GM18511 (cell line): ENCODE measurements around the gene PSMD5.

ENCODE experiments used
- ATAC-seq: cut with Tn5 transposase; IDR thresholded peaks from one replicate; pipeline ENCODE4 v1.9.1; 2021; ENCODE audit warnings: mild to moderate bottlenecking, moderate library complexity; ENCODE audit not compliant: unreplicated experiment

The PSMD5 gene

GRCh38 chr9:120875643-120875953 lies 32.9 kb upstream of the PSMD5 start:
- ATAC-seq = no peak

GRCh38 chr9:120875195-120875565 lies 32.5 kb upstream of the PSMD5 start:
- ATAC-seq = no peak

DNA sequence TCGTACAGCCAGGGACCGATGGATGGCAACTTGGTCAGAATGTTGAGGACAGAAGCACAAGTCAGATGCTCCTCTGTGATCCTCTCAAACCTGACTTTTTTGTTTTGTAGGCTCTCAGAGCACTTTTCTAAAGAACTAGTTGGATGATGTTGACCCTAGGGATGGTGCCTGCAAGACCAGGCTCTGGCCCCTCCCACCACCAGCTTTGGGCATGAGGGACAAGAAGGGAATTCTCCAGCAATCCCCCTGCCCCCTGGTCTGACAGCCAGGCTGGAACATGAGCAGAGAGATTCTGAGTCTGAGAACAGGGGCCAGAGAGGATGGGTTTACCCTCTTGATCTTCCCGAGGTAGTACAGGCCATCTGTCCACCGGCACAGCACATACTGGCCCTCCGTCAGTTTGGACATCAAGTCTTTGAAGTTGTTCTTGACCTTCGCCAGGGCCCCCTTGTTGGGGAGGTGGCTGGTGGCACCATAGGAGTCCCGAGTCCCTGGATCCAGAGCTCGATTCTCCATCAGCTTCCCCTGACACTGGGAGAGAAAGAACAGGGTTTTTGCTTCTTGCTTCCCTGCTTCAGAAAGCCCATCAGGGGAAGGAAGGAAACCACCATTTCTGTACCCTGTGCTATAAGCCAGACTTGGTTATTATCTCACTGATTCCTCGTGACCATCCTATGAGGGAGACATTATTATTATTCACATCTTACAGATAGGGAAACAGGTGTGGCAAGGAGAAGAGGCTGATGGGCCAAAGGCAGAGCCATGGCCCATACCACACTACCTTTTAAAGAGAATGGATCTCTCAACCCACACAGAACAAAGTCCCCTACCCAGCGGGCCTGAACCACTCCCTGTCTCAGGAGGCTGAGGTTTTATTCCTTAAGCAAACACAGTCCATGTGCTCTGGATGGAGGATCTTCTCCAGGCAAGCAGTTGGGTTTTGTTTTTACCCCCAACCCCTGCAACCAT lies 31.8 kb upstream of the PSMD5 start:
- ATAC-seq = no peak

- ATAC-seq = no peak
Measured at GRCh38 chr9:120873512-120873911, 30.8 kb upstream of the PSMD5 start.

DNA sequence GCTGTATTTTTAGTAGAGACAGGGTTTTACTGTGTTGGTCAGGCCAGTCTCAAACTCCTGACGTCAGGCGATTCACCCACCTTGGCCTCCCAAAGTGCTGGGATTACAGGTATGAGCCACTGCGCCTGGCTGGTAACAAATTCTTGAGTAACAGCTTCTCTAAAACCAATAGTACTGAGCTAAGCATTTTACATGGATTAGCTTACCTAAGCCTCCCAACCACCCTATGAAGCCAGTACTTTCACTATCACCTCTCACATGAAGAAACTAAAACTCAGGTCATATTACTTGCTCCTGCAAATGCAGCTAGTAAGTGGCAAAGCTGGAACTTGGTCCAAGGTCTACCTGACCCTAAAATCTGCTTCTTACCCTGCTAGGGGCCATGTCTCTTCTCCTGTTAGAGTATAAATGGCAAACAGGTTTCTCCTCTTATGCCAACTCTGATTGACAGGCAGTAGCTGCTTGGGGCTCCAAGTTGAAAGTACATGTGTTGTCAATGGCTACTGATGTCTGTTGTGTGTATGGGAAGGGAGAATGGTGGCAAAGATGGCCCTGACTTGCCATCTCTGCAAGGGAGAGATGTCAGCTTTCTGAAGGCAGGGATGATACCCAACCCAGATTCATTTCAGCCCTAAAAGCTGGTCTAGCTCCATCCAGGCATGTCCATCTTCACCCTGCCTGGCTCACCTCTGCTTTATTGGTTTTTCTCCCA lies 30.2 kb upstream of the PSMD5 start:
- ATAC-seq = no peak

DNA sequence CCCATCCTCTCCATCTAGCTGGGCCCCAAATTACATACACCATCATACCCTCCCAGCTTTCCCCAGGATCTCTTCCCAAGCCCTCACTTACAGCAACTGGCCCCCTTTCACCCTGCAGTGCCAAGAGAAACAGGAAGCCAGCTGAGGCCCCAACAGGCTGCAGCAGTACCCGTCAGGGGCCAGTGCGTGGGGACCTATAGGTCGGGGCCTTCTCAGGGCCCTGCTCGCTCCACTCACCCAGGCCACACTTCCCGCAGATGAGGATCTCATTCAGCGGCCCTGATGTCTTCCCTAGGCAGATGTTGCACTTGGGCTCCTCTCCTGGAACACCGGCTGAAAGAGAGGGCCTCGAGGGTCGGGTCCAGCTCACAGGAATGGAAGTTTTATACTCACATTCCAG lies 27.5 kb upstream of the PSMD5 start:
- ATAC-seq = no peak

GRCh38 chr9:120869726-120870125 lies 27.0 kb upstream of the PSMD5 start:
- no peak for ATAC-seq

- no peak for ATAC-seq
Measured at GRCh38 chr9:120869360-120869687, 26.6 kb upstream of the PSMD5 start.

- peak; percentile 86 for ATAC-seq
Measured at GRCh38 chr9:120868676-120869359, 26.1 kb upstream of the PSMD5 start.

GRCh38 chr9:120868339-120868675 lies 25.6 kb upstream of the PSMD5 start:
- ATAC-seq = no peak

DNA sequence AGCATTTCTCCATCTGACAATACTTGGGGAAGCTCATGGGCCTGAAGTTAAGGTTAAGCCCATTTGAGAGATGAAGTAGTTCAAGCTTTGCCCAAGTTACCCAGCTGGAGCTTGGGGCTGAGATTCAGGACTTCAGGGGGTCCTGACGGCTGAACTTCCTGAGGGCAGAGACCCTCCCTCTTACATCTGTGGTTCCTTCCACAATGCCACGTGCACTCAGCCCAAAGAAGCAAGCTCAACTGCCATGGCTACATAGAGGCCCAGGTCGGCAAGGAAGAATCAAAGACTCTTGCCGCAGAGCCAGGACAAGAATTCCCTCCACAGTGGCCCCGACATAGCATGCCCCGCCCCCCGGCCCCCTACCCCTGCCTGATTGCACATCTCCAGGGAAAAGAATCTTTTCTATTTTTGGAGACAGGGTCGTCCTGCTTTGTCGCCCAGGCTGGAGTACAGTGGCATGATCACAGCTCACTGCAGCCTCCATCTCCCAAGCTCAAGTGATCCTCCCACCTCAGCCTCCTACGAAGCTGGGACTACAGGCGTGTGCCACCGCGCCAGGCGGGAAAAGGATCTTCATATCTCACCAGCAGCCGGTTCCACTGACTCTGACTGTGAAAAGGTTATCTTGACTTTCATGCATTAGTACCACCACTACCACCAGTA lies 25.1 kb upstream of the PSMD5 start:
- no peak for ATAC-seq

DNA sequence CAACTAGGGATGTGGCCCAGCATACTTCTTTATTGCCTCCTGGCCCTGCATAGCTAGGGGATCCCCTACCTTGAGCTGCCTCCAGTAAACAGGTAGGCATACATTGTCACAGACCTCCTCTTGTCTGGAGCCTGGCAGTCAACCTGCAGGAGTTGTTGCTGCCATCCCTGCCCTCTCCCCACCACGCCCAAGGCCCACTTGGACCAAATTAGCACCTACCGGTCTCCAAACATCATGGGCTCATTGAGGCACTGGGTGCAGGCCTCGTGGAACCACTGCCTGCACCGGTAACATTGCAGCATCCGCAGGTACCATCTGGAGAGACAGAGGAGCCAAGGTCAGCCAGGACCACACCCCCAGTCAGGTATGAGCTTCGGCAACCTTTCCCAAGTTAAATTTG lies 23.9 kb upstream of the PSMD5 start:
- ATAC-seq = no peak

GRCh38 chr9:120865809-120866208 lies 23.1 kb upstream of the PSMD5 start:
- ATAC-seq = no peak

- ATAC-seq = no peak
Measured at GRCh38 chr9:120865176-120865575, 22.5 kb upstream of the PSMD5 start.

DNA sequence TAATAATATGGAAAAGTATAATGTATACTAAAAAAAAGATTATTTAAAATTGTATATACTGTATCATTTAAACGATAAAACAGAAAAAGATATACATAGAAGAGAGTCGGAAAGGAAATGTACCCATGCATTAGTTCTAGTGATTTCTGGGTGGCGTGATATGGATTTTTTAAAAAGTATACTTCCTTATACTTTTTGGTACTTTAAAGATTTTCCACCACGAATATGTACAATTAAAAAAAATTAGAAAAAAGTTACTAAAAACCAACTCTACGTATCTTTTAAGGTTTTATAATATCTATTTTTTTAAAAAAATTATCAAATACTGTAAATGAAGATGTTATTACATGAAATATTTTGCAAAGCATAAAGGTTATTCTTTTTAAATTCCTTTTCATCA lies 22.0 kb upstream of the PSMD5 start:
- ATAC-seq = no peak

GRCh38 chr9:120863833-120864232 lies 21.1 kb upstream of the PSMD5 start:
- no peak for ATAC-seq

- no peak for ATAC-seq
Measured at GRCh38 chr9:120862452-120862851, 19.7 kb upstream of the PSMD5 start.

DNA sequence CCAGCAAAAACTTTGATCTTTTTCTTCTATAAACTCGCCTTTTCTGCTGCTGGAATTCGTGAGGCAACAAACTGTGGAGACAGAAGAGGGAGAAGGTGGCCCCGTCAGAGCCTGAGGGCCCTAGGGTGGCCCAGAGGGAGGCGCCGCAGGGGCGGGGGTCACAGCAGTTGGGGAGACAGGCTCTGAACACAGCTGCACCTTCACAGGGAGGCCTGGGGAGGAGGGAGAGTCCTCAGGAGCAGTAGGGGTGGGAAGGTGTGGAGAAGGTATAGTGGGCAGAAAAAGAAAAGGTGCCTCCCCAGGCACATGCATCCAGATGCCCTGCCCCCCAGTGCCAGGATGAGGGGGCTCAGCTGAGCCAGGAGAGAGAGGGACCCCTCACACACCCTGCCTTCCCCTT lies 19.2 kb upstream of the PSMD5 start:
- no peak for ATAC-seq

GRCh38 chr9:120860083-120860482 lies 17.4 kb upstream of the PSMD5 start:
- ATAC-seq = no peak

GRCh38 chr9:120859361-120859760 lies 16.6 kb upstream of the PSMD5 start:
- no peak for ATAC-seq

DNA sequence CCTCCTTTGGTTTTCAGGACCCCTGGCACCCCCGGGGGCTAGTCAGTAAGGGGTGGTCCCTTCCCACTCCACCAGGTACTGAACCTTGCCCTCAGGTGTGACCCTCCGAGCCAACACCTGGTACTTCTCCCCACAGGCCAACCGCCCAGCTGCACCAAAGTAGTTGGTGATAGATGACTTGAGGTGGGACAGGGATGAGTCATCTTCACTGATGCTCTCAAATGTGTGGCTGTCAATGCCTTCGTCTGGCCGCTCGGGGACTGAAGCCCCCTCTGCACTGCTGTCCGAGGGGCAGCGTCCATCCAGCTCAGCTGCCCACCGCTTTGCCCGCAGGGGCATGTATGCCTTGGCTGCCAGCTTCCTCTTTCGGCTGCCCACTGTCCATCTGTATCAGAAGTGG lies 15.2 kb upstream of the PSMD5 start:
- ATAC-seq = no peak

DNA sequence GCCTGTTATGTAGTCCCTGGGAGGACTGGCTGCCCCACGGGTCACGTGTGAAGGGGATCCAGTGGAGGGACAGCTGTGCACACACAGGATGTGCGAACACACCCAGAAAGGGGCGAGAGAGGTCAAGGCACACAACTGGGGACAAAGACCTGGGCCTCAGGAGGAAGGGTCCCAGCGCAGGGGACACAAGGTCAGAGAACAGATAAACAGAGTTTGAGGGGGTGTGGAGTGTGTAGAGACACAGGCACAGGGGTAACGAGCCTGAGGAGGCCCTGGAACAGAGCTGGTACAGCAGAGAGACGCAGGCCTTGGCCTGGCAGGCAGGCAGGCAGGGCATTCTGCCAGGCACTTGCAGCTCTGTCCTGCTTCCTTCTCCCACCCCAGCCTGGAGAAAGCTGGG lies 14.8 kb upstream of the PSMD5 start:
- no peak for ATAC-seq
